Adrenal gland (tissue), 5 donors: ENCODE data around the gene LRRC1.

Experiments
- POLR2A ChIP-seq, 2 donors: fragments of 450-650 bp; IDR thresholded peaks; one replicate each; pipeline ENCODE4 v1.6.1; 2017; ENCODE audit warnings: antibody characterized with exemption in 2 of 2, mild to moderate bottlenecking in 2 of 2, moderate library complexity in 1 of 2
- TF ChIP-seq, protein P1 (sequence below), 6 experiments: fragments of 450-650 bp in 4 of 6; fragments of 200-600 bp in 2 of 6; sonication (generic) in 1 of 6; IDR thresholded peaks; 1 replicate in 5 of 6; 2 replicates in 1 of 6; pipeline versions ENCODE4 v1.5.1 to v1.8.0; 2016 to 2021; ENCODE audit warnings: antibody characterized with exemption in 6 of 6, mild to moderate bottlenecking in 2 of 6, moderate library complexity in 1 of 6
- donor health status: DM: no; HTN: no; CAD: no.

DNA sequence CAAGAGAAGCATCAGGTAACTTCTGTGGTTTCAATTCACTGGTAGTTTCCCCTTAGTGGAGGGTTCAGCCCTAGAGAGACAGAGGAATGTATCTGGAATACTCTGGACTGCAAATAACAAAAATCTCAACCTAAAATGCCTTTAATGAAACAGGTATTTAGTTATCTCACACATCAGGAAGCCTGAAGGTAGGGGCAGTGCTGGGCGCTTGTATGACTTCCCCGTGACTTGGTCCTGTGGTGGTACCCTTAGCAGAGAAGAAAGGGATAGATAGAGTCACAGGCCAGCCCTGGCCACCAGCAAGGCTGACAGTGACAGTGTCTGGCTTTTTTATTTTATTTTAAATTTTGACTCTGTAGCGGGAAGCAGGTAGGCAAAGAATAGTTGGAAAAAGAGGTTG is 14.9 kb downstream of the LRRC1 start:
- TF ChIP-seq, protein P1, sequence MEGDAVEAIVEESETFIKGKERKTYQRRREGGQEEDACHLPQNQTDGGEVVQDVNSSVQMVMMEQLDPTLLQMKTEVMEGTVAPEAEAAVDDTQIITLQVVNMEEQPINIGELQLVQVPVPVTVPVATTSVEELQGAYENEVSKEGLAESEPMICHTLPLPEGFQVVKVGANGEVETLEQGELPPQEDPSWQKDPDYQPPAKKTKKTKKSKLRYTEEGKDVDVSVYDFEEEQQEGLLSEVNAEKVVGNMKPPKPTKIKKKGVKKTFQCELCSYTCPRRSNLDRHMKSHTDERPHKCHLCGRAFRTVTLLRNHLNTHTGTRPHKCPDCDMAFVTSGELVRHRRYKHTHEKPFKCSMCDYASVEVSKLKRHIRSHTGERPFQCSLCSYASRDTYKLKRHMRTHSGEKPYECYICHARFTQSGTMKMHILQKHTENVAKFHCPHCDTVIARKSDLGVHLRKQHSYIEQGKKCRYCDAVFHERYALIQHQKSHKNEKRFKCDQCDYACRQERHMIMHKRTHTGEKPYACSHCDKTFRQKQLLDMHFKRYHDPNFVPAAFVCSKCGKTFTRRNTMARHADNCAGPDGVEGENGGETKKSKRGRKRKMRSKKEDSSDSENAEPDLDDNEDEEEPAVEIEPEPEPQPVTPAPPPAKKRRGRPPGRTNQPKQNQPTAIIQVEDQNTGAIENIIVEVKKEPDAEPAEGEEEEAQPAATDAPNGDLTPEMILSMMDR (IDR thresholded peaks at IDR 0.05) = no peak
- no peak for TF ChIP-seq POLR2A (IDR thresholded peaks at IDR 0.05)
